ENCODE measurements around the gene DUOX1. TPM values are rescaled to one million over a fixed set of nuclear protein-coding genes. Genes with fewer than 3 reads are reported as not detected.

Gene DUOX1
- total and polyA plus RNA-seq, 4 donors = 0.02 to 0.94 (median 0.08) TPM; not detected in 1

GRCh38 chr15:45151998-45152828, 22.4 kb downstream of the DUOX1 start:
- Histone ChIP-seq H3K4me3 (ENCODE audit: low read depth in 1 of 3, low read length in 3 of 3) (no peak overlapping the region), H3K27ac (ENCODE audit: low read depth in 1 of 2, low read length in 2 of 2) (no peak overlapping the region), H3K4me1 (ENCODE audit: control insufficient read depth in 4 of 4, insufficient read depth in 4 of 4, low read length in 3 of 4) (no peaks in the 10 kb centered on the region), H3K36me3 (ENCODE audit: control insufficient read depth in 4 of 4, insufficient read depth in 3 of 4, low read depth in 1 of 4, low read length in 3 of 4) (no peaks in the 10 kb centered on the region), H3K9me3 (ENCODE audit: control insufficient read depth in 4 of 4, low read length in 3 of 4) (no peaks in the 10 kb centered on the region), H3K27me3 (ENCODE audit: control insufficient read depth in 4 of 4, insufficient read depth in 4 of 4, low read length in 3 of 4) (no peaks in the 10 kb centered on the region), H3K9ac (ENCODE audit: low read depth in 1 of 2, low read length in 2 of 2) (no peak overlapping the region)
- 98% methylated on average over 36 of the region's 36 CpGs for WGBS
- no peak for TF ChIP-seq YY1 (IDR thresholded peaks at IDR 0.05)
- TF ChIP-seq, protein P1, sequence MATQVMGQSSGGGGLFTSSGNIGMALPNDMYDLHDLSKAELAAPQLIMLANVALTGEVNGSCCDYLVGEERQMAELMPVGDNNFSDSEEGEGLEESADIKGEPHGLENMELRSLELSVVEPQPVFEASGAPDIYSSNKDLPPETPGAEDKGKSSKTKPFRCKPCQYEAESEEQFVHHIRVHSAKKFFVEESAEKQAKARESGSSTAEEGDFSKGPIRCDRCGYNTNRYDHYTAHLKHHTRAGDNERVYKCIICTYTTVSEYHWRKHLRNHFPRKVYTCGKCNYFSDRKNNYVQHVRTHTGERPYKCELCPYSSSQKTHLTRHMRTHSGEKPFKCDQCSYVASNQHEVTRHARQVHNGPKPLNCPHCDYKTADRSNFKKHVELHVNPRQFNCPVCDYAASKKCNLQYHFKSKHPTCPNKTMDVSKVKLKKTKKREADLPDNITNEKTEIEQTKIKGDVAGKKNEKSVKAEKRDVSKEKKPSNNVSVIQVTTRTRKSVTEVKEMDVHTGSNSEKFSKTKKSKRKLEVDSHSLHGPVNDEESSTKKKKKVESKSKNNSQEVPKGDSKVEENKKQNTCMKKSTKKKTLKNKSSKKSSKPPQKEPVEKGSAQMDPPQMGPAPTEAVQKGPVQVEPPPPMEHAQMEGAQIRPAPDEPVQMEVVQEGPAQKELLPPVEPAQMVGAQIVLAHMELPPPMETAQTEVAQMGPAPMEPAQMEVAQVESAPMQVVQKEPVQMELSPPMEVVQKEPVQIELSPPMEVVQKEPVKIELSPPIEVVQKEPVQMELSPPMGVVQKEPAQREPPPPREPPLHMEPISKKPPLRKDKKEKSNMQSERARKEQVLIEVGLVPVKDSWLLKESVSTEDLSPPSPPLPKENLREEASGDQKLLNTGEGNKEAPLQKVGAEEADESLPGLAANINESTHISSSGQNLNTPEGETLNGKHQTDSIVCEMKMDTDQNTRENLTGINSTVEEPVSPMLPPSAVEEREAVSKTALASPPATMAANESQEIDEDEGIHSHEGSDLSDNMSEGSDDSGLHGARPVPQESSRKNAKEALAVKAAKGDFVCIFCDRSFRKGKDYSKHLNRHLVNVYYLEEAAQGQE (IDR thresholded peaks at IDR 0.05) = no peak
- TF ChIP-seq SP1 (IDR thresholded peaks at IDR 0.05) = no peak
- TF ChIP-seq, protein P2, sequence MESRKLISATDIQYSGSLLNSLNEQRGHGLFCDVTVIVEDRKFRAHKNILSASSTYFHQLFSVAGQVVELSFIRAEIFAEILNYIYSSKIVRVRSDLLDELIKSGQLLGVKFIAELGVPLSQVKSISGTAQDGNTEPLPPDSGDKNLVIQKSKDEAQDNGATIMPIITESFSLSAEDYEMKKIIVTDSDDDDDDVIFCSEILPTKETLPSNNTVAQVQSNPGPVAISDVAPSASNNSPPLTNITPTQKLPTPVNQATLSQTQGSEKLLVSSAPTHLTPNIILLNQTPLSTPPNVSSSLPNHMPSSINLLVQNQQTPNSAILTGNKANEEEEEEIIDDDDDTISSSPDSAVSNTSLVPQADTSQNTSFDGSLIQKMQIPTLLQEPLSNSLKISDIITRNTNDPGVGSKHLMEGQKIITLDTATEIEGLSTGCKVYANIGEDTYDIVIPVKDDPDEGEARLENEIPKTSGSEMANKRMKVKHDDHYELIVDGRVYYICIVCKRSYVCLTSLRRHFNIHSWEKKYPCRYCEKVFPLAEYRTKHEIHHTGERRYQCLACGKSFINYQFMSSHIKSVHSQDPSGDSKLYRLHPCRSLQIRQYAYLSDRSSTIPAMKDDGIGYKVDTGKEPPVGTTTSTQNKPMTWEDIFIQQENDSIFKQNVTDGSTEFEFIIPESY (IDR thresholded peaks at IDR 0.05) = no peak
- TF ChIP-seq RAD21 (IDR thresholded peaks at IDR 0.05) = no peak
- no peak for TF ChIP-seq ATF3 (IDR thresholded peaks at IDR 0.05)
- no peak for TF ChIP-seq NR2F2 (IDR thresholded peaks at IDR 0.05)
- no peak for TF ChIP-seq CTCF (IDR thresholded peaks at IDR 0.05; ENCODE audit: low read depth, low read length, missing input control)
- no peak for TF ChIP-seq MAX (IDR thresholded peaks at IDR 0.05)
- TF ChIP-seq JUND (IDR thresholded peaks at IDR 0.05) = no peak
- TF ChIP-seq HNF4A (conservative IDR thresholded peaks at IDR 0.05) = no peak
- no peak for TF ChIP-seq HNF4G (IDR thresholded peaks at IDR 0.05)
- TF ChIP-seq GABPA (IDR thresholded peaks at IDR 0.05 in 1 of 2, conservative IDR thresholded peaks at IDR 0.05 in 1 of 2) = no peak
- TF ChIP-seq FOXA1 (IDR thresholded peaks at IDR 0.05) = no peak
- no peak for TF ChIP-seq FOXA2 (IDR thresholded peaks at IDR 0.05)
- no peak for TF ChIP-seq RXRA (IDR thresholded peaks at IDR 0.05)
- TF ChIP-seq TAF1 (conservative IDR thresholded peaks at IDR 0.05) = no peak
- no peak for TF ChIP-seq EGR1 (IDR thresholded peaks at IDR 0.05; ENCODE audit: low read depth in 2 of 2)
- DNase-seq (ENCODE audit: low spot score) = no peak
